GM21825 (cell line): ENCODE data around the gene RGS7.
"Not testable (repeated sequence)": the region's sequence is repeated elsewhere in the genome, so short reads cannot be mapped to it uniquely, and the experiment has no call there.

ENCODE experiments used
- ATAC-seq: cut with Tn5 transposase; IDR thresholded peaks from one replicate; pipeline ENCODE4 v1.9.1; 2021; ENCODE audit warnings: mild to moderate bottlenecking, moderate library complexity; ENCODE audit not compliant: unreplicated experiment

The RGS7 gene

GRCh38 chr1:241332987-241333386 is 24.0 kb downstream of the RGS7 start:
- ATAC-seq, result no peak

GRCh38 chr1:241332037-241332409 is 25.0 kb downstream of the RGS7 start:
- ATAC-seq, result no peak

DNA sequence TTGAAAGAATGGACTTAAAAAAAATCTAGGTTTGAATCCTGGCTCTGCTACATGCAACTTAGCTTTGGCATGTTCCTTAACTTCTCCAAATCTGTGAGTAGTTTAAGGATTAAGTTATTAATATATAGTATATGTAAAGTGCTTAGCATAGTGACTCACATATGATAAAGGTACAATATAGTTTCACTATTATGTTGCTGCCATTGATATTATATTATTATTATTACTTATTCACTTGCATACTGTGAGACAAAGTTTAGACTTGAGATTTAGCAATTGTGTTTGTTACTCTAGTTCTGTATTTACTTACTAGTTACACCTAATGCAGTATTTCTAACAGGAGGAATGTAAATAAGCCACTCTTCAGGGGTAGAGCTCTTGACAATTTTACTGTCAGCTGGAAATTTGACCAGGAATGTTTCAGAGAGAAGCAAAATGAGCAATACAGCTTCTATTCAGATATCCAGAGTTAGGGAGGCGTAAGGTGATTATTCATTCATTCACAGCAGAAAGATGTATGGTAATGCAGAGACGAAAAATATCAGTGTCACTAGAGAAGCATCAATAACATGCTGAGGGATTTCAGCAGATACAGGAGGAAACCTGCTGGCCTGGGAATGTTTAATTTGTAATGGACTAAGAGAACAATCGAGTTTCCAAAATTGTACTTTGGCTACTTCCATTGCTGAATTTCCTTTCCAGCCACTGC is 25.5 kb downstream of the RGS7 start:
- ATAC-seq, result no peak

DNA sequence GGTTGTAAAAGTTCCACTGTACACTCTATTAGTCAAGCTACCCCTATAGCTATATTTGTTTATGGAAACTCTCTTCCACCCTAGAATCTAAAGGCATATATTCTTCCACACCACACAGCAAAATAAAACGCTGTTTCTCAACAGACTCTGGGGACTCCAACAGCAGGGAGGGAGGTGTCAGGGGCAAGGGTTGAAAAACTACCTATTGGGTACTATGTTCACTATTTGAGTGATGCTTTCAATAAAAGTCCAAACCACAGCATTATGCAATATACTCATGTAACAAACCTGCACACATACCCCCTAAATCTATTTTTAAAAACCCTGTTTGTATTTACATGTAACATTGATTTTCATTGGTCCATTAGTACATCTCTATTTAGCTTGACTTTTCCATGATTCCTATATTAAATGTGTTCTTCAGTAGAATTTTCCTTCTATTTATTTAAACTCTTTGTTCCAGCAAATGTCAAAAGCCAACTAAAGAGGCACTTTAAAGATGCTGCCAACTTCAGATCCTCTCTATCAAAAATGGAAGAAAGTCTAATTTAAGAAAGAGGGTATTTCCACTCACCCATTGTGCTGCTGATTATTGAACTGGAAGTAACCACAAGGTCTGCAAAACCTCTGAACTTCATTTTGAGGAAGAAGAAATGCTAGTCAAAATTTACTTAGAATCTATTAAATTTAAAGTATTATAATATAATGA is 26.2 kb downstream of the RGS7 start:
- no peak for ATAC-seq

- no peak for ATAC-seq
Measured at GRCh38 chr1:241325456-241325855, 31.5 kb downstream of the RGS7 start.

- ATAC-seq, result no peak
Measured at GRCh38 chr1:241323514-241324195, 33.4 kb downstream of the RGS7 start.

- no peak for ATAC-seq
Measured at GRCh38 chr1:241317676-241318075, 39.3 kb downstream of the RGS7 start.

GRCh38 chr1:241316372-241316771 is 40.6 kb downstream of the RGS7 start:
- ATAC-seq, result no peak

DNA sequence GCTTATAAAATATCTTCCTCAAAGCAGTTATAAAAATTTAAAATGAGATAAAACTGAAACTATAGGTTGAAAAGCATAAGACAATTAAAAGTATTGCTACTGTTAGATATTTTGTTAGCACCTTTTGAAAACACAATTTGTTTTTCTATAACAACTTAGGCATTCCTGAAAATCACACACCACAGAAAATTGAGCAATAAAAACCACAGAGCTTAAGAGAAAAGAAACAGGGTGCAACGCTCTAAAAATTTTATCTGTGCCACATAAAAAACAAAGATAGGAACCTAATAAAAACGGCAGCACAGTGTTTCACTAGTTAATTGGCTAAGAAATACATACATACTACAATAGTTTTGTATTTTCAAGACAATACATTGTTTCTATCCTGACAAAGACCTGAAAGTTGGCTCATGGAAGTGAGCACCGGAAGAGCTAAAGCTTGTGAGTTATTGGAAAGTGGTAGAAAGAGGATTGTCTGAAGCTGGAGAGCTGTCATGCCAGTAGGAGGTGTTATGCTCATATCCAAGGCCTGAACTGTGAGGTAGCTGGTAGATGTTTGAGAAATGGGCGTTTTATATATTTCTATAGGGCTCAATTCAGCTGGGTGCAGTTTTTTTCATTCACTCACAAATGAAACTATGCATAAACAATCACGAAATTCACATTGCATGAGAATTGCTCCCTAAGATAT is 45.8 kb downstream of the RGS7 start:
- ATAC-seq, result no peak

DNA sequence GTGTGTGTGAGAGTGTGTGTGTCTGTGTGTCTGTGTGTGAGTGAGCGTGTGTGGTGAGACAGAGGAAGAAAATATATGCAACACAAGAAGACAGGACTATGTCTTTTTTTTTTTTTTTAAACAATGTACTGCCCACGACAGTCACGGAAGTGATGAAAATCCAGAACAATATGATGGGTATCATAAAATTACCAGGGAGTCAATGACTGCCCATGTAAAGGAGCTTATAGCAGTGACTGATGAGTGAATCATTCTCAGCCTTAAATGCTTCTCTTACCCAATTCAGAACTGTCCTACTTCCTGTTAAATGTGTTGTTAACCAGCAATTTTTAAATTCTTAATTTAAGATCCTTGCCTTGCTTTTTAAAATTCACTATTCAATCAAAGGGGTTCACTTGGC is 46.6 kb downstream of the RGS7 start:
- no peak for ATAC-seq

GRCh38 chr1:241309651-241310050 is 47.4 kb downstream of the RGS7 start:
- no peak for ATAC-seq

DNA sequence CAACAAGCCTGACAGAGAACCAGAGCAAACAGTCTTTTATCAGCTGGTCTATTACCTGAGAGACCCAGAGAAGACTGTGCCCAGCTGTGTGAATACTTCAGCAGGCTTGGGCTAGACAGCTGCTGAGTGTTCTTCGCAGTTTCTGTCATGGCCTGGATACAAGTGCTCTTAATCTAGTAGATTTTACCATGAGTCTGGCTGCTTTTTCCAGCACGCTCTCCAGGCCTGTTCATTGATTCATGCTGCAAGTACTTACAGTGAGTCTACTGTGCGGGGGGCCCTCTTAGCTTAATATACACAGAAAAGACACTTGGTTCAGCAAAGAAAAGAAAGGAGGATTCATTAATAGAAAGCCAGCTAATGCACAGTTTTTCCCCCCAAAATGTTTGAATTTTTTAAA is 48.5 kb downstream of the RGS7 start:
- ATAC-seq, result no peak

DNA sequence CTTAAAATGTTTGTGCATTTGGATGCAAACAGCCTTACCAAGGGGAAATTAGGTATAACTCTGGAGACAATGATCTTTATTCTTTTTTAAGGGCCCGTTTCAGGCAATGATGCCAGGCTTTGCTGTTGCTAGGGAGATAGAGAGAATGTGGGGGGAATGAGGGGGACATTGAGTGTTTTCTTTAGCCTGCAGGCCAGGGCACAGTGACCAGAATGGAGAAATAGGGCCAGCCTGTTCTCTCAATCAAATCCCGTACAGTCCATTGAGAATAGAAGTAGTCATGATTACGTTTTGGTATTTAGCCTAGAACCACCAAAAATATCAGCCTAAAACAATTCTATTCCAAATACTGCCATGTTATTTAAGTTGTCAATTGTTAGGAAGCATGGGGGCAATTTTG is 49.0 kb downstream of the RGS7 start:
- no peak for ATAC-seq

DNA sequence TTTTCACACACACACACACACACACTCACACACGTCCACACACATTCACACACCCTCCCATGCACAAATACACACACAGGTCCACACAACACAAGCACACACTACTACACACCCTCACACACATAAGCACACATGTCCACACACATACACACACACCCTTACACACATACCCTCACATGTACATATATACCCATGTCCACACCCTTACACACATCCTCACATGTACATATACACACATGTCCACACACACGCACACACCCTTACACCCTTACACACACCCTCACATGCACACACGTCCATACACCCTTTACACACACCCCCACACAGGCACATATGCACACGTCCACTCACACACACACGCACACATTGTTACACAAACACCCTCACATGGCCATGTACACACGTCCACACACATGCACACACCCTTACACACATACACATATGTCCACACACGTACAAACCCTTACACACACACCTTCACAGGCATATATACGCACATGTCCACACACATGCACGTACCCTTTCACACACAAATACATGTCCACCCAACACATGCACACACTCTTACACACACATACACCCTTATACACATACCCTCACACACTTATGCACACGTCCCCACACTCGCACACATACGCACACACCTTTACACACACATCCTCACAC is 50.7 kb downstream of the RGS7 start:
- ATAC-seq, result no peak

GRCh38 chr1:241302024-241302423 is 55.0 kb downstream of the RGS7 start:
- not testable (repeated sequence) for ATAC-seq

GRCh38 chr1:241299347-241299746 is 57.7 kb downstream of the RGS7 start:
- ATAC-seq, result no peak

DNA sequence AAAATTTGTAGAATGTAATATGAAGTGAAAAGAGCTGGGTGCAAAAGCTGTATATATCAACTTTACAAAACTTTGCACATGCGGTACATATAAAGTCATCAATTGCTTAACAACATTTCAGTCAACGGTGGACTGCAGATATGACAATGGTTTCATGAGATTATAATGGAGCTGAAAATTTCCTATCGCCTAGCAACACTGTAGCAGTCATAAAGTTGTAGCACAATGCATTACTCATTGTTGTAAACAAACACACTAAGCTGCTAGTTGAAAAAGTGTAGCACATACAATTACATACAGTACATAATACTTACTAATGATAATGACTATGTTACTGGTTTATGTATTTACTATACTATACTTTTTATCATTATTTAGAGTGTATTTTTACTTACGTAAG is 64.0 kb downstream of the RGS7 start:
- no peak for ATAC-seq

- not testable (repeated sequence) for ATAC-seq
Measured at GRCh38 chr1:241291548-241291947, 65.5 kb downstream of the RGS7 start.

DNA sequence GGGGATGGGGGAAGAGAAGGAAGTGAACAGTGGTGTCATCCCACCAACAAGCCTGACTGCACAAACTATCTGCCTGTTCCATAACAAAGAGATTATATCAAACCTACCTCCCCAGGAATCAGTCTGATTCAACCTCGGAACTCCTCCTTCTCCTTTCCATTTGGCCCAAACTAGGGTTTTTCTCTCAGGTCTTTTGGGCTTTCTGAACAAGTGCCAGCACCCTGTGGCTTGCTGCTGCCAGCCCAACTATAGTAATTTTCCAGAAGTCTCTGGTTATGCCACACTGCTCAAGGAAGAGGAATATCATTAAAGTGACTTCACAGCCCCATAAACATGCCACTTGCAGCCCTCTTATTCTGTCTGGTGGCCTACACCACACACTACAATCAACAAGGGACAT is 70.5 kb downstream of the RGS7 start:
- no peak for ATAC-seq

DNA sequence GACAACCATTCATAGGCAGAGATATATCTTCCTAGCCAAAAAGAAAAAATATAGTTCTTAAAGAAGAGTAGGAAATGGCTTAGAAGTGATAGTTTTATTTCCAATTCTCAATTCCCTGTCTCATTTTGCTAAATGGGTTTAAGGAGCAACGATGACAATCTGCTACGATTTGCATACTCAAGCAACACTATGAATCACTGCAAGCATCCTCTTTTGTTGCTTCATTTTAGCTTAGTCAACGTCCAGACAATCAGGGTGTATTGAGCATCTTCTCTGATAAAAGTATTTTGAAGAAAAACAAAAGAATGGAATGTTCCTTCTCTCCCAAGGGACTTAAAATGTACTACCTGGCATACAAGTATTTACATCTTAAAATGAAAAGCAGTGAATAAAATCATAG is 80.6 kb downstream of the RGS7 start:
- ATAC-seq, result no peak

DNA sequence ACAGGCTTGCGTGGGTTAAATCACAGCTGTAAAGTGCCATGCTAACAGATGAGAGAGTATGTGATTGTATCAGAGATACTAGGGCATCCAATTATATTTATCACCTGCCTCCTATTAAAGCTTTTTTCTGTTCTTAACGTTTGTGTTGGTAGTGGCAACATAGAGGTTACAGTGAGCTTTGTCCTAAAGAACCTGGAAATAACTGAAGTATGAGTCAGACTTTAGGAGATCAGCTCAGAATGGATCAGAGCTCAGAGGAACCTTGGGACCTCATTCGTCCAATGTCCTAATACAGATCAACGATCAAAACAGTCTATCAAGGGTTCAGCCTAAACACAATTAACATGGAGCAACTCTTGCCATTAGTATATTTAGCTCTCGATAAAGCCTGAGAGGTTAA is 81.0 kb downstream of the RGS7 start:
- ATAC-seq, result no peak
